HG02852 (cell line): ENCODE measurements around the gene LDB2.

Experiments
- ATAC-seq: cut with Tn5 transposase; IDR thresholded peaks from one replicate; pipeline ENCODE4 v1.9.1; 2021; ENCODE audit warnings: mild to moderate bottlenecking, moderate library complexity; ENCODE audit not compliant: unreplicated experiment

LDB2 gene

DNA sequence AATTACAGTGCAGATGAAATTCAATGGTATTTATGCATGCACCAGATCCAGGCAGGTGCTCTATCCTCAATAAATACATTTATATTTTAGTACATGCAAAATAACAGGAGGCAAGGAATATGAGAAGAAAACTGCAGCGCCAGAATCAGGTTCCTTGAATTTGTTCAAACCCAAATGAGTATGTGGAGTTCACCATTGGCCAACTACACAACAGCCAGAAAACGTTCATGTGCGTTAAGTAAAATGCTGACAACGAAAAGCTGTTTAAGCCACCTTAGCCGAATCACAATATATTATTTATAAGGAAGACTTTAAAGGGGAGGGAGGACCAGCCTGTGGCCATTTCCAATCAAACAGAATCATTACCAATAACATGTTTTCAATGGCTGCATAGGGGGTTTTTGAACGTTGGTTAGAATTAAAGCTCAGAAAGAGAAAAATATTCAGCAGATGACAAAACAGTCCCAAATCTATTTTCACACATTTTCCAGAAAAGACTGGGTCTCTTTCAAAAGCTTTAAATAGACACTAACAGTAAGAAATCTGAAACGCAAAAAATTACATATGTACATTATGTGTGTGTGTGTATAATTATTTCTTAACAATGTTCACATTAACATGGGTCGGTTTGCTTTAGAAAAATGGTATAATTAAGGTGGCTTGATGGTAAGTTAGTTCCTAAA lies 171.9 kb downstream of the LDB2 start:
- no peak for ATAC-seq

DNA sequence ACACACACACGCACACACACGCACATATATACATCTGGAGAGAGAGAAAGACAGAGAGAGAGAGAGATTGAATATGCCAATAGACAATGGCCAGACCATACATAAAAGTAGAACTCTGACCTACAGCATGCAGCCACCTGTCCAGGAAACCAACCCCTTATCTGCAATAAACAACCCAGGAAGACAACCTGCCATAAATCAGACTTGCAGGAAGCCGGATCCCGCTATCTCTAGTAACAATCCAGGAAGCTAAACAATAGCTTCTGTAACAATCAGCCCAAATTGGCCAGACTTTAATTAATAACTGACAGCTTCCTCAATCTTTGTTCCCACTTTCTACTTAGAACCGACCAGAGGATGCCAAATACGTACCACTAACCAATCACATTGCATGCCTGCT lies 173.2 kb downstream of the LDB2 start:
- ATAC-seq: no peak

DNA sequence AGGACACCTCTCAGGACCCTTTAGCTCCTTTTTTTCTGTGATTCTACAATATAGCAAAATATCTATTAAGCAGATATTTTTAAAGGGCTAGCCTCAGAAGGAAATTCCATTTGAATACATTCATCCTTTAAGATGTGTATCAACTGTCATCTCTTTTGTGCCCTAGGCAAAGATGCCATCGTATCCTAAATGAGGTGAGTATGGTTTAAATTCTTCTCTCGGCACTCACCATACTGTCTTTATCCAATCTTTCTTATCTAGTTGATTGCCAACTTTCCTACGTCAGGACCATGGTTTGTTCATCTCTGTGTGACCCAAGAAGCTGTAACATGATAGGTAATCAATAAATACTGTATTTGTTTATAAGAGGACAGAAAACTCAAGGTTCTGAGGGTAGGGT lies 176.0 kb downstream of the LDB2 start:
- no peak for ATAC-seq

DNA sequence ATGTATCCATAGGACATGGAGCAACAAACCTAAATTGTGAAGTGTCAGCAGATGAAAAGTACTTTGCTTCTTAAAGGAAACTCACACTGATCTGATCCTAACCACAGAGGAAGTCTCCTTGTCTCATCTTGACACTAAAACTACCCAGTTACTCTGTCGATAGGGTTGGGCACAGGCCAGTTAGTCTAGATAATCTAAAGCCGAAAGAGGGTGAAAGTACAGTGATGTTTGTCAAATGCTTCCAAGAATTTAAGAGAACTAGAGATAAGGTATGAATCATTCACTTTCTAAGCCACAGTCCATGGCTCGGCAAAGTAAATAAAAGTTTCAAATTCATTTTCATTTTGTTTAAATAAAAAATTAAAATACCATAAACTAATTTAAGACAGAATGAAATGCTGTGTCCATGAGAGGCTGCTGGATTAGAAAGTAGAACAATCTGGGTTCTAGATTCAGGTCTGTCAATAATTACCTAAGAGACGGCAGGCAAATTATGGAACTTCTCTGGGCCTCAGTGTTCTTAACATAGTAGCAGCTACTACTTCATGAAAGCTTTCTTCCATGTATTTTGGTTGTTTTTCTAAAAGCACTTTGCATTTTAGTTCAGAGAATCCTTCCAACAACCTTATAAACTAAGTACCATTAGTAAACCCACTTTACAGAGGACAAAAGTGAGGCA lies 176.7 kb downstream of the LDB2 start:
- no peak for ATAC-seq

DNA sequence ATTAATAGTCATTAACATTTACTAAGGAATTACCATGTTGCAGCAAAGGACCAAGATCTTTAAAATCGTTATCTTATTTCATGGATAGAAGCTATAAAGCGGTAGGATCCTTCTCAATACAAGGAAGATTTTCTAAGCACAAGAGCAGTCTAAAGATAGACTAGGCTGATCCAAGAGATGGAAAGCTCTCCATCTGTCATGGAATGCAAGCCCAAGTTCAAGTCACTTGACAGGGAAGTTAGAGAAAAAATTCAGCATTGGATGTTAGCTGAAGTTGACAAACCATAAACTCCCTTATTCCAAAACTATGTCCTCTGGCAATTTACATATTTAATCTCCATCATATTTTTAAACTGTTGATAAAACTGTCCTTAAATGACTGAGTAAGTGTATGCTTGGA lies 177.7 kb downstream of the LDB2 start:
- no peak for ATAC-seq

DNA sequence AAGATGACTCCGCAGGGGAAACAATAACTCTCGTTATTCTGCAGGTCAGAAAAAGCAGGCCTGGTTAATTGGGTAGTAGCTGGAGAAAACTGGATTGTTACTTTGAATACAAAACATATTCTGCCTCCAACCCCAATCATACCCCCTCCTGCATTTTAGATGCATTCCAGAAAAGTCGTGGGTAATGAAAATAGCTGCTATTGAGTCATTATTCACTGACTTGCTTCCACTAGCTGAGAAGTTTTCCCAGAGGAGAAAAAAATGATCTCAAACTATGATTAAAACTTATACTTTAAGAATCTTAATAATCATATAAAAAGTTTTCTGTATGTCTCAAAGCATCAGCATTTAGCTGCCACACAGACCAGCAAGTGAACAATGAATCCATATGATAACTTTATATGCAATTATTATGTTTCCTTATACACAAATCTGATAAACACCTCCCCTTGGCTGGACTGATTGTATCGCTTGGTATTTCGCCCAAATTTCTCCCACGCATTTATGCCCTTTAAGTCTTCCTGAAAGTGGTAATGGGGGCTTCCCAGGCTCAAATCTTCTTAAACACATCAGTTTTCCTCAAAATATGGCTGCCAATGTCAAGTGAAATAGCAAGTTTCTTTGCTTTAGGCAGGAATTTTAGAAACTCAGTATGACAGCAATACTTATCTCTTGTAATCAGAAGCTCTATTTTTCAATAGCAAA lies 181.0 kb downstream of the LDB2 start:
- no peak for ATAC-seq

DNA sequence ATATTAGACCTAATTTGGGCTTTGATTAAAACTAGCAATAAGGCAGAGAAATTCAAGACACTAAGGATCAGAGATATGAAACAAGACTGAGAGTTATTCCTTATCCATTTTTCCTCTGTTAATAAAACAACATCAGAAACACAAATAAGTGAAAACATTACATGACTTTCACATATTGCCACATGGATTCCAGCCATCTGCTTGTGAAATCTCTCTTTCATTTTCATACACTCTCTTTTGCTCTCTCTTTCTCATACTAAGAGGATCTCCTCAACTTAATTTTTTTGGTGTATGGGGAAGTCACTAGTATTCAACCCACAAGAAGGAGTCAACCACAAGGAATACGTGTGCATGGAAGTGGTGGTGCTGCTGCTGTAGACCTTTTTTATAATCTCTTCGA lies 183.0 kb downstream of the LDB2 start:
- ATAC-seq: no peak

DNA sequence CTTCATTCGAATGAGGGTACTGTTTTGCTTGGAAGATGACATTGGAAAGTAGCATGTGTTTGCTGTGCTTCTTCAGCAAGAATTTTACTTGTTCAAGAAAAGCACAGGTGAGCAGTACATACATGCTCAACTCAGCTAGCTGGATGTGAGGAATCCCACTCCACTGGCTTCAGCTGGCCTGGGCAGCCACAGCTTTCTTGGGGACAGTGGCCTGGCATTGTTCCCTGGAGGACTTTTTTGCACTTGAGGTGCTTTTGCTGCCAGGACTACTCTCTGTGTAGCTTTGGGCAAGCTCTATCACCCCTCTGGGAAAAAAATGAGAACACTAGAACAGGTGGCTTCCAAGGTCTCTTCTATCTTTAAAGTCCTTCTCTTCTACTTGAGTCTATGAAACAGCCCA lies 184.3 kb downstream of the LDB2 start:
- ATAC-seq: no peak

DNA sequence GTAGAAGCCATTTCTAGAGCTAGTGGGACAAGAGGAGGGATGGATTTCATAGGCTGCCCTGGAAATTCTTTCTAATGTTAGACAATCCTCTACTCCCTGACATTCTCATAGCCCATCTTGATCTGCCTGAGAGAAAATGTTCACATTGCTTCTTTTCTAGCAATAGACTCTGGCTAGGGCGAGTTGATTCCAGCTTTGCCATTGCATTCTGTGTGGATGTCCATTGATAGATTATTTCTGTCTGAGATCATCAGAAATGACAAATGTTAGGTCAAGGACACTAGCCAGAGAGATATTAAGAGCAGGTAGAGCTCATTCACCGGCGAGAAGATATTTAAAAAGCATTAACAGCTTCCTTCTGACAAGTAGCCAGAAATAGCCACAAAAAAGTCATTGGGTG lies 184.7 kb downstream of the LDB2 start:
- no peak for ATAC-seq

DNA sequence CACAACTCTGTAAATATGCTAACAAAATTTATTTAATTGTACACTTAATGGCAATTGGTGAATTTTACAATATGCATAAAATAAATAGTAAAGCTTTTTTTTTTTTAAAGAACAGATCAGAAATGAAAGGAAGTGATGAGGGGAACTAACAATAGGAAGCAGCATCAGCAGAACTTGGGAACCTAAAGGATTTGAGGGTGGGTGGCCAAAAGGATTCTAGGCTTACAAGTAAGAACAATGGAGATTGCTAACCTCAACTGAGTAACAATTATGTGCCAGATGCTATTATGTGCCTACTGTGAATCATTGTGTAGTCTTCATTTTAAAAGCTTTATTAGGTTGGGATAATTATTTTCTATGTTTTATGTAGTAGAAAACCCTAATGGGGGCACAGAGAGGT lies 185.2 kb downstream of the LDB2 start:
- ATAC-seq: no peak

DNA sequence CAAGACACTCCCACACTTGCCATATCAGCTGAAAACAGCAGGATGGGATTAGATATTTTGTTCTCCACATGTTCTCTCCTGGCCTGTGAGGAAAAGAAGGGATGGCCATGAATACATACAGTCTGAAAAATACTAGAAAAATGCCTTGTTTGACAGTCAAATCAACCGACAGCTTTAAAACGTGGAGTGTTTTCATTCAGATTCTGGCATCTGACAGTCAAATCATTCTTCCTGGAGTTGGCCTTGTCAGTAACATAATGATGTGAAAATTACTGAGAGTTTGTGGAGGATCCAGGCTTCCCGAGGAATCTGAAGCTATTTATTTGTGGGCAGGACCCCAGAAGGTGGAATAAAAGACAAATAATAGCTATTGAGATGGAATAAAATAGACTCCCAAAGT lies 188.2 kb downstream of the LDB2 start:
- ATAC-seq: no peak

DNA sequence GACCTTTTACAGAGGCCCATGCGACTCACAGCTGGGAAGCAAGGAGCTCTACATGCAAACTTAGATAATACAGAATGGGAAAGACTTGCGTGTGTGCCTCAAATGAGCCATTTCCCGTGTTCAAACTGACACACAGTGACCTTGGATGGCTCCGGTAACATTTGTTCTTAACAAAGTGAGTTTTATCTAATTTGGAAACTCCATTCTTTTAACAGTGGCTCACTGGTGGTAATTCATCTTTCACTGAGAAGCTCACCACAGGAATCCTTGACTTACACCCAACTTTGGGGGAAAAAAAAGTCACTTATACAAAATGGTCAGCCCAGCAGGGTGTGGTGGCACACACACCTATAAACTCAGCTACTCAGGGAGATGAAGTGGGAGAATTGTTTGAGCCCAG lies 190.6 kb downstream of the LDB2 start:
- no peak for ATAC-seq

DNA sequence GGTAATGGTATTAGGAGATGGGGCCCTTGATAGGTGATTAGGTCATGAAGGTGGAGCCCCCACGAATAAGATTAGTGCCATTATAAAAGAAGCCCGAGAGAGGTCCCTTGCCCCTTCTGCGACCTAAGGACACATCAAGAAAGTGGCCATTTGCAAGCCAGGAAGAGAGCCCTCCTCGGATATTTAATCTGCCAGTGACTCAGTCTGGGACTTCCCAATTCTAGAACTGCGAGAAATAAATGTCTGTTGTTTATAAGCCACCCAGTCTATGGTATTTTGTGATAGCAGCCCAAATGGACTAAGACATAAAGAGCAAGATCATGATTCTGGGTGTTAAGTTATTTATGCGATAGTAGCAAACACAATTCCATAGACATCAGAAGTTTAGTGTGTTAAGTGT lies 192.2 kb downstream of the LDB2 start:
- ATAC-seq: no peak

DNA sequence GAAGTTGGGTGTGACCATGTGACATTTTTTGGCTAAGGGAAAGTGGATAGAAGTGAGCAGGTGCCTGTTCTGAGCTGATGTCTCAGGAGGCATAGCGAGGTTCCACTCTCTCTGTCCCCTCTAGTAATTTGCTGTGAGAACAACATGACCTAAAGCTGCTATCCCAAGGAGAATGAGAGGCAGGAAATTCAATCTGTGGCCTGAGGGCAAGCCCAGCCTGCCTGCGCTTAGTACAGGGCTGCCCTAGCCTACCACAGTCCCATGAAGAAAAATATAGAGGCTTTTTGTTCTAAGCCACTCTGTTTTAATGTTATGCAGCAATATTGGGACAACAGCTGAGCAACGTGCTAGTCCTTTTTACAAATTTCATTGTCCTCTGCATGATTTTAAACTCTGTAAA lies 193.1 kb downstream of the LDB2 start:
- ATAC-seq: no peak

DNA sequence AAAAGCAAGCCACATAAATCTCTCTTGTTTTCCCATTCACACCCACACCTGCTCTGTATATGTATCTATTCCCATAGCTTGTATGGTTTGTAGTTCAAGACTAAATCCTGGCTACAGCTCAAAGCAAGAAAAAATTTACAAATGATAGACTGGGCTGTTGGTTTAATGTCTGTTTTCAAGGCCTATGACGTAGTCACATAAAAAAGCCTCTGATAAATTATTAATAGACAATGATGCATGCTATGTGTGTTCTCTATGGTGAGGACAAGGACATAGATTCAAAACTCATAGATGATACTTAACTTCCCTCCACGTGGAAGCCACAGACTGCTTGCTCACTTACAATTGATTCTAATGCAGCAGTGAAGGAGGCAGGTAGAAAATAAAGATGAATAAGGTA lies 194.0 kb downstream of the LDB2 start:
- no peak for ATAC-seq

DNA sequence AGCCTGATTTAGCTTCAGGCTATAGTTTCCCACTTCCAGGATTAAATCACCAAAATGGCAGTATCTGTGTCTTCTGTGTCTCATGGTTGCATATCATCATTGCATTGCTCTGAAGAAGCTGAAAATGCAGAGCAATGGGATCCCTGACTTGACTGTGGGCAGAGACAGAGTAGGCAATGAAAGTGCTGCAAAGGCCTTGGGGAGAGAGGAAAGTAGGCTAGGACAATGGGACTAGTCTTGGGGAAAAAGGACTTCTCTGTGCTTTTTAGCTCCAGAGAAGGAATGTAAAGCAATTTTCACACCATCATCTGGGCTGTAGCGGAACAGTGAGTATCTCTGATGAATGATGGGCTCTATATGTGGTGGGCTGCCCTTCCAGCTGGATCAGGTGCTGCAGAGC lies 202.5 kb downstream of the LDB2 start:
- ATAC-seq: no peak

DNA sequence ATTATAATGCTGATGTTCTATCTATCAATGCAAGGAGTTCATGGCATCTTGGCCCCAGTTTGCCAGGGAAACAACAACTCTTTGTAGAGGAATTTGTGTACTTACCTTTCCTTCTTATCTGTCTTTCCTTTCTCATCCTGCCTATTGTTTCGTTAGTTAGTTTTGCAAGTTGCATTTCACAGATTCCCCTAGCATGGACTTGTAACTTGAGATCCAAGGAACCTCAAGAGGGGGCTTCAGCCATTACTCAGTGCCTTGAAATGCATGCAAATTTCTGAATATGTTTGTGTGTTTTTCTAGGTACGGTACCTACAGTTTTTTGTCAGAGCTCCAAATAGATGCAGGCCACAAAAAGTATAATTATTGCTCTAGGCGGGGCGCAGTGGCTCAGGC lies 203.6 kb downstream of the LDB2 start:
- no peak for ATAC-seq

DNA sequence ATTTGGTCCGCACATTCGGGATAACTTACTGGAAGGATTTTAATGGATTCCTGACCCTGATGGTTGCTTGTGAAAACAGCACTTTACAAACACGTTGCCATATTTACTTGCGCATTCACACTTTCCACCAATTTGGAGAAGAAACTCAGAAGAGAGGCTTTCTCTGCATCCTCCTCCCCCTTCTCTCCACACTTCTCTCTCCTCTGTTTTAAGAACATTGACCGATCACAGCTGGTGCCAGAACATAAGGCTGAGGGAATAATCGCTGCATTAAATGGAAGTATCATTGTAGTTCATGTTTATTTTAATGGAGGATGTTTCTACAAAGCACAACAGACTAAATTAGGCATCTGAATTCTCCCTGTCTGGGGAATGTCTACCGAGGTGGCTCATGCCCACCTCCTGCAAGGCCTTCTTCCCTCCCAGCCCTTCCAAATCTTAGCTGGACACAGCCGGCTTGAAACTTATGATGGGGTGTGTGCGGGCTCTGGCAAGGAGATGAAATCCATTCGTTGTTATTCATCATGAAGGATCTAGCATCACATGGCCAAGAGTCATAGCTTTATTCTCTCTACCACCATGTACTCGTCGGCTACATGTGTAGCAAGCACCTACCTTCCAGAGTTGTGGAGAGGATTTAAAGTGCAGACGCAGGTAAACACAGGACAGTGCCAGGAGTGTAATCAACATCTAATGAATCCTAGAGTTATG lies 204.1 kb downstream of the LDB2 start:
- ATAC-seq: no peak

DNA sequence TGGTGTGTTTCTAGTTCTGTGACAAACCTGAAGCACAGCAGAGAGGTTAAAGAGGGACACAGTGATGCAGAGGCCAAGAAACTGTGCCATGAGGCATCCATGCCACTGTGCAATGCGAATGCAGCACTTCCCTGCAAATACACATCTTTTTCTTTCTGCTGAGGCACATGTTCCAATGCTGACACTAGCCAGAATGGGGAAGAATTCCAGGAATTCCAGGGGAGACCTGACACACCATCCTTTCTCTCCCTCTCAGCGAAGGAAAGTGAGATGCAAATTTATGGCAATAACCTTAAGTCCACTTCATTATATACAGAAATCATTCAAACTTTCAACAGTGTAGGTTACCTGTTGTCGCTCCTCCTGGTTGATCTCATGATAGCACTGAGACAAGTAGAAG lies 204.8 kb downstream of the LDB2 start:
- ATAC-seq: no peak

DNA sequence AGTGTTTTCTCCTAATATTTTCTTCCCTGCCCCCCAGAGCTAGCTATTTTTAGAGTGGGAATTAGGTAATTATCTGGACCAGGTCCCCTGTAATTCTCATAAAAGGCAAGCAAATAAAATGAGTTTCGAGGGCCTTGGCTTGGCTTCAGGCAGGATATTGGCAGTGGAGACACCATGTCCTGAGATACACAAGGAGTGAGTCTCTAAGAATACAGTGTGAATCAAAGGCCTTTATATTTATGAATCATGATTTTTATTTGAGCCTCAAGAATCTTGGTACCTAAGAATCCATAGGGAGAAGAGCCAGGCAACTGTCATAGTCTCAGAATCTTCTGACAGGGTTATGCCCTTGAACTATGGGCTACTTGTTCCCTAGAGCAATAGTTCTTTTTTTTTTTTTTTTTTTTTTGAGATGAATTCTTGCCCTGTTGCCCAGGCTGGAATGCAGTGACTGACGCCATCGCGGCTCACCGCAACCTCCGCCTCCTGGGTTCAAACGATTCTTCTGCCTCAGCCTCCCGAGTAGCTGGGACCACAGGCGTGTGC lies 205.4 kb downstream of the LDB2 start:
- no peak for ATAC-seq

DNA sequence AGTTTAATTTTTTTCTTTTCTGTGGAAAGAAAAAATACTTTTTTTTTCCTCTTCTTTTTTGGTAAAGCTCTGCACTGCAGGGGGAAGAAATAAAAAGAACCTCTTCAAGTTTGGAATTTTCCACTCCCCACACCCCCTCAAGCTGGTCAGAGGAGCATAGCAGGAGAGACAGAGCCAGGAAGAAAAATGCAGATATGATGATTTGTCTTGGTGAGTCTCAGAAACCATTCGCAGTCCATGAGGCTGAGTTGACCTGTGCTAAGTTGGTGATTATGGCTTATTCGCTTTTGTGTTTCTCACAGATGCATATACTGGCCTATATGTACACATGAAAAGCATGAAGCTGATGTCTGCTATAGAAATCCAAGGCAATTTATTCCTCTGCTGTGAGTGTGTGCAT lies 205.9 kb downstream of the LDB2 start:
- ATAC-seq: no peak
